A172 (cell line): ENCODE results near the gene RIPOR3. TPM values are rescaled to one million over a fixed set of nuclear protein-coding genes. Genes with fewer than 3 reads are reported as not detected.
"Not testable (repeated sequence)": the region's sequence is repeated elsewhere in the genome, so short reads cannot be mapped to it uniquely, and the experiment has no call there.

Experiments
- DNase-seq: peaks from one replicate; pipeline ENCODE4 v3.0.0-alpha.2; 2015; ENCODE audit warnings: low spot score
- total RNA-seq: library from RNA; depleted of rRNA; stranded (reverse); fragments of >200 nt; shearing (Covaris generic); gene quantifications from 2 replicates; pipeline ENCODE4 v1.2.3, GENCODE V29; 2014

The RIPOR3 gene
- total RNA-seq, 1 experiment from 2014 or later: not detected

DNA sequence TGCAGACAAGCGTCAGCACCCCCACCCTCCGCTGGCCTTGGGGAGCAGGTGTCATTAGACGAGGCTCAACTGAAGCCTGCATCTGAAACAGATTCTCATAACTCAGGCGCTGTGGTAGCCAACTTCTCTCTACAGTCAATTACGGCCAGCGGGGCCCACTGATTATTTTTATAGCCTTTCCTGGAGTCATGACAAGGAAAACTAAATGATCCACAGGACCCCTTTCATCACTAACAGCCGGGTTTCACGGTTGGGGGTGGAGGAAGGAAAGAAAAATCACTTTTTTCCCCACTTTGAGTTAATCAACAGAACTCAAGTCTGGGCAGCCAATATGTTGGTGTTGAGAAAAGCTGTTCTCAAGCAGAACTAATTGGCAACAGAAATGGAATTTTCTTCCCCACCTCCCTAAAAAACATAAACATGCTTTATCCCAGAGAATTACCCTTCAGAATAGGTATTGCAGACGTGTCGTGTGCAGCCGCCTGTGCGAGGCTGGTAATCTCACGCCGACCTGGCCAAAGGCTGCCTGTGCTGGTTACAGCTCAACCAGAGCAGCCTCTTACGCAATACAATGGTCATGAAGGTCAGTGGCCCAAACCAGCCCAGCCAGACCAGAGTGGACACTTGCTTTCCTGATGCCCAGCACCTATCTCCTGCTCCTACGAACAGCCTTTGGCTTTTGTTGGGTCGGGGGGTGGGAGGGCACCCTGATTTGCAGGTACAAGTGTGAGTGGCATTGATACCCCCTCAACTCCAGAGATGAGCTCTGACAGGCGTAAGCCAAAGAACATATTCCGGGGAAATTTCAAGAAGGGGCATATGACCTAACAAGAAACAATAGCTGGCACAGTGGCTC, 11.0 kb downstream of the RIPOR3 start:
- no peak for DNase-seq

DNA sequence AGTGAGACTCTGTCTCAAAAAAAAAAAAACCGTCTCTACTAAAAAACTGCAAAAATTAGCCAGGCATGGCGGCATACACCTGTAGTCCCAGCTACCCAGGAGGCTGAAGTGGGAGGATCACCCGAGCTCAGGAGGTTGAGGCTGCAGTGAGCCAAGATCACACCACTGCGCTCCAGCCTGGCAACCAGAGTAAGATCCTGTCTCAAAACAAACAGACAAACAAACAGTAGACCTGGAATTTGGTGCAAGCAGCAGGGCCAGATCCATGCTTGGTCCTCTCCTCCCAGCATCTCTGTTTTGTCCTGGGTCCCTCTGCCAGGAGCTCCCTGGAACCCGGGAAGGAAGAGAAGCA, 11.6 kb downstream of the RIPOR3 start:
- DNase-seq: no peak

DNA sequence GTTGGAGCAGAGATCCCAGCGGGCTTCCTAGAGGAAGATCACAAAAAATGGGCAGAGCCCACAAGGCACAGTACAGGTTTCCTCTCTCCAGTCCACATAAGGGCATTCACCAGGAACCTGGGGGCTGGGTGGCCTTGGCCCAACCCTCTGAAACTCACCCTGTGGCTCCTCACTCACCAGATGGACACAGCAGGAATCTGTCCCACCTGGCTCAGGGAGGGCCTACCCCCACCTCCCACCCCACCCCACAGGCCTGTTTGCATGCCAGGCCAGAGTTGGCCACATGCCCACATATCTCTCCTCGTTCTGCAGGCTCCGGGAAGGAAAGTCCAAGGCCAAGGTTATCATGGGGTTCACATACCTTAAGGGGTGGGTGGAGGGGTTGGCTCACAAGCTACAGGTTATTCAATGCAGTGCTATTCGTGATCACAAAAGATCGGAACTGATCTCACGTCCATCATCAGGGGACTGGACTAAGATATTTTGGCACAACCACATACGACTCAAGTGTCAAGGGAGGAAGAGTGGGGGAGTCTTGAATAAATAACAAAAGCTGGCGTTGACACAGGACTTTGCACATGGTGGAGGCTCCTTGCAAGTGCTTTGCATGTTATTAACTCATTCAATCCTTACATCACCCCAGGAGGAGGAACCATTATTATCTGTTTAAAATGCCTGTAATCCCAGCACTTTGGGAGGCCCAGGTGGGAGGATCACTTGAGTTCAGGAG, 13.0 kb downstream of the RIPOR3 start:
- DNase-seq: peak; percentile 47

DNA sequence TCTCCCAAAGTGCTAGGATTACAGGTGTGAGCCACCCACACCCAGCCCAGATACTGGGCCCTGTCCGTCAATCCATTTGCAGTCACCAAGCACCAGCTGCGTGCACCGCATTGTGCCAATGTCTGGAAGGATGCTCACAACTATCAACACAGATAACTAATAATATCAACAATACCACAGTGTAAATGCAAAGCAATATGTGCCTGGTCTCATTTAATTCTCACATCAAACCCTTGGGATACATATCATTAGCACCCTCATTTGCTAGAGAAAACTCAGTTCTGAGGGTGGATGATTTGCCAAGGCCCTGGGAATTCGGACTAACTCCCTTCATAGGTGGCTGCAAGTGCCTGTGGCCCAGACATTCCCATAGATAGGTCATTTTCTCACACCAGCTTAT, 14.5 kb downstream of the RIPOR3 start:
- DNase-seq: no peak

DNA sequence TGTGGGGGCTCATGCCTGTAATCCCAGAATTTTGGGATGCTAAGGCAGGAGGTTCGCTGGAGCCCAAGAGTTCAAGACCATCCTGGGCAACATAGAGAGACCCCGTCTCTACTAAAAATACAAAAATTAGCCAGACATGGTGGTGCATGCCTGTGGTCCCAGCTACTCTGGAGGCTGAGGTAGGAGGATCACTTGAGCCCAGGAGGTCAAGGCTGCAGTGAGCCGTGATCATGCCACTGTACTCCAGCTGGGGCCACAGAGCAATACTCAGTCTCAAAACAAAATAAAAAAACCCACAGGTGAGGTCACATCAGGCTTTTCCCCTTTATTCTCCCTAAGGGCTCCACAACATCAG, 15.0 kb downstream of the RIPOR3 start:
- DNase-seq: not testable (repeated sequence)

DNA sequence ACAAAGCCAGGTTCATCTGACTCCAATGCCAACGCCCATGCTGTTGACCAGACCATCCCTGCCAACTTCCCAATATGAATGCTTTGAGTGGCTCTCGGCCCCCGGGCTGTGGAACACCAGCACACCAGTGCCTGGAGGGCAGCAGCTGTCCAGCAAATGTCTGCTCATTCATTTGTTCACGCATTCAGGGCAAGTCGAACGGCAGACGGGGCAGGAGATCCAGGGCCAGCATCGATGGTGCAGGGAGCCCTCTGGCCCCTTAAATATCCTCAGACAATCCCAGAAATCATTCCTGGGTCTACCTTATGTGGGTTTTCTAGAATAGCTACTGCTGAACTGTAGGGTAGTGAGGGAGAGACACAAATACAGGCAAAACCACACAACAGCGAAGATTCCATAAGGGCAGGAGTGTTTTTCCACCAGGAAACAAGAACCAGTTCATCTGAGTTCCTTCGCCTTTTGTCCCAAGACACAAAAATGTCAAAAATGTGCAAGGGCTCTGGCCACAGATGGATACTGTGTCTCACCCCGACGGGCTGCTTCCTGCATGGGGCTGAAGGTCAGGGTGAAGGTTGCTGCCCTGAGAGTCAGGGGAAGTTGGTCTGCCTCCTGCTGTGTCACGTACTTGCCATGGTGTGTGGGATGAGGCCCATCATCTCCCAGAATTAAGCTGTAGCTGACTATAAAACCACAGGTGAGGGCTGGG, 15.5 kb downstream of the RIPOR3 start:
- peak; percentile 61 for DNase-seq

DNA sequence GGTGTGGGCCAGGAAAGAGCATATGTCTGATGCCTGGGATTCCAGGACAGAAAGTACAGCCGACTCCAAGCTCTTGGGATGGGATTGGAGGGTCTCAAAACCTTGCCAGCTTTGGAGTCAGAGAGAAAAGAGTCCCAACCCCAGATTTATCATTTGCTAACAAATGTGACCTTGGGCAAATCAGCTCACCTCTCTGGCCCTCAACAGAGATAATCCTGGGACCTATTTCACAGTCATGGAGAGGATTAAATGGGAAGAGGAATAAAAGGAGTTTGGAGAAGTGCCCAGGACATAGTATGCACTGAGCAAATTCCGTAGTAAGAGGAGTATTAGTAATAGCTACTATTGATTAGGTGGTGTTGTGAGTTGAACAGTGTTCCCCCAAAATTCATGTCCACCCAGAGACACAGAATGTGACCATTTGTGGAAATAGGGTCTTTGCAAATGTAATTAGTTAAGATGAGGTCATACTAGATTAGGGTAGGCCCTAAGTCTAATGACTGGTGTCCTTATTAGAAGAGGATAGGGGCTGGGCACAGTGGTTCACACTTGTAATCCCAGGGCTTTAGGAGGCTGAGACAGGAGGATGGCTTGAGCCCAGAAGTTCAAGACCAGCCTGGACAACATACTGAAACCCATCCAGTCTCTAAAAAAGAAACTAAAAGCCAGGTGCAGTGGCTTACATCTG, 17.1 kb downstream of the RIPOR3 start:
- DNase-seq: no peak

DNA sequence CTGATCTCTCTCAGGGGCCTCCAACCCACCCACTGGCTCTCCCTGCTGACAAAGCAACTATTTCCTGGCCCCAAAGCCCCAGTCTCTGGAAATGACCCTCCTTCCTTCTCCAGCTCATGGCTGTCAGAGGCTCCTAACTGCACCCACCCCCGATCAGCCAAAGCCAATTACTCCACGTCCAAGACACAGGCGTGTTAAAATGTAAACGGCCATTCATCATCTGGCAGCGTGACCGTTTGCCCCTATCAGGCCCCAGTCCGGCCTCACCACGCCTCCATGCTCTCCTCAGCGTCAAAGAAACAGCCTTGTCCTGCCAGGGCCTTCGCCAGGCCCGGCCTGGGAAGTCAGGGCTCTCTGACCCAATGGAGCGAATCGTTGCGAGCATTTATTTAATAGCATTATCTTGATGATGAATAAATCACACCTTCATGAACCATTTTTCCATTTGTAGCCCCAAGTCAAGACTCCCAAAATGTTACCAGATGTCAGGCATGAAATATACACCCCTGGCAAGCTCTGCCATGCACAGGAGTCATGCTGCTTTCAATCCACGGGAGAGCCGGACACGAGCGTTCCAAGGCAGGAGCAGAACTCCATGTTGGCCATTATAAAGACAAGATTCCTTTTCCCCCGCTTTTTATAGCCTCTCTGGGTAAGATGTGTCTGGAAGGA, 17.7 kb downstream of the RIPOR3 start:
- no peak for DNase-seq

DNA sequence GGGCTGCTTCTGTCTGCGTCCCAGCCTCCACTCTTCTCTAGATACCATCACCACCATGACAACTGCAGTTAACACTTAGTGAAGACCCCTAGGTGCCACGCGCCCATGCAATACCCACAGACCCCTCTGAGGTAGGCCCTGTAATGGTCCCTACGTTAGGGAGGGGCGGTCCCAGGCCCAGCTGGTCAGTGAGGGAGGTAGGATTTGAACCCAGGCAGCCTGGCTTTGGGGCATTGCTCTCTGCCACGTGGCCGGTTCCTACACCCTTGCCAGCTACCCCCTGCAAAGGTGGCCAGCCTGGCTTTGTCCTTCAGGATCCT, 18.2 kb downstream of the RIPOR3 start:
- no peak for DNase-seq

DNA sequence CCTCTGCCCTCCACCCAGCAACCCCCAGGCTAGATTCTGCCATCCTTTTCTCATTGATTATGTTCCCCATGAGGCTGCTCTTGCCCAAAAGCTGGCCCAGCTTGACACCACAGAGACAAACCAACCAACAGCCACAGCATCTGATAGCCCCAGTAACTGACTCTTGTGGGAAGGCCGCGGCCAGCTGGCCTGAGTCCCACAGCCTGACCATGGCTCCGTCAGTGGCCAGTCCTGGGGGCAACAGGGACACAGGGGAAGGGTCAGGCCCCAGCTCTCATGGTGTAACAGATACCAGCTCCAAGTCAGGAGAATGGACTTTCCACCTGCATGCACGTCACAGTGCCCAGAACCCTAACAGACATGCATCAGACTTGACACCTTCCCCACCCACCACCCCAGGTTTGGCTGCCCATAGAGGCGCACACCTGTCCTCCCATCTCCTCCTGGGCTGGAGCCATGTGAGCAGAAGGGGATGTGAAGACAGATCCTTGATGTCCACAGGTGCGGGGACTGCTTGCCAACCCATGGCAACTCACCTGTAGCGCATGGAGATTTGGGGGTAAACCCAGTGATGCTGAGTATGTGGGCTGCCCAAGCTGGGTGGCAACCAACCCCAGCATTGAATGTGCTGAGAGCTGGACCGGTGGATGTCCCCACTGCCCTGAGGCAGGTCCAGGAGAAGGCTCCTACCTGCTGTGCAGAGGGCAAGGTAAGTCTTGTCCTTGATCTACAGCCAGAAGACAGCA, 18.8 kb downstream of the RIPOR3 start:
- DNase-seq: no peak

DNA sequence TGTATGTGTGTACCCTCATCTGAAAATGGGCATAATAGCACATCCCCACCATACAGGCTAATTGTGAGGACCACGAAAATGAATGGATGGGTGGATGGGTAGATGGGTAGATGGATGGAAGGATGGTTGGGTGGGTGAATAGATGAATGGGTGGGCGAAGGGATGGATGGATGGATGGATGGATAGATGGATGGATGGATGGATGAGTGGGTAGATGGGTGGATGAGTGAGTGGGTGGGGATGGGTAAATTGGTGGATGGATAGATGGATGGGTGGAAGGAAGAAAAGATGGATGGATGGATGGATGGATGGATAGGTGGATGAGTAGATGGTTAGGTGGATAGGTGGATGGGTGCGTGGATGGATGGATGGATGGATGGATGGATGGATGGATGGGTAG, 19.7 kb downstream of the RIPOR3 start:
- DNase-seq: no peak

DNA sequence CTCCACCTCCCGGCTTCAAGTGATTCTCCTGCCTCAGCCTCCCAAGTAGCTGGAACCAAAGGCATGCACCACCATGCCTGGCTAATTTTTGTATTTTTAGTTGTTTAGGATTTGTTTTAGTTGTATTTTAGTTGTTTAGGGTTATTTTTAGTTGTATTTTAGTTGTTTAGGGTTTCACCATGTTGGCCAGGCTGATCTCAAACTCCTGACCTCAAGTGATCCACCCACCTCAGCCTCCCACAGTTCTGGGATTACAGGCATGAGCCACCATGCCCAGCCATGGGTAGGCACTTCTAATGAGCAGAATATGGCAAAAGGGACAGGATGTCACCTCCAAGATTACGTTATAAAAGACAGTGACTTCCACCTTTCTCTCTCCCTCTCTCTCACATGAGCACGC, 20.3 kb downstream of the RIPOR3 start:
- DNase-seq: not testable (repeated sequence)

DNA sequence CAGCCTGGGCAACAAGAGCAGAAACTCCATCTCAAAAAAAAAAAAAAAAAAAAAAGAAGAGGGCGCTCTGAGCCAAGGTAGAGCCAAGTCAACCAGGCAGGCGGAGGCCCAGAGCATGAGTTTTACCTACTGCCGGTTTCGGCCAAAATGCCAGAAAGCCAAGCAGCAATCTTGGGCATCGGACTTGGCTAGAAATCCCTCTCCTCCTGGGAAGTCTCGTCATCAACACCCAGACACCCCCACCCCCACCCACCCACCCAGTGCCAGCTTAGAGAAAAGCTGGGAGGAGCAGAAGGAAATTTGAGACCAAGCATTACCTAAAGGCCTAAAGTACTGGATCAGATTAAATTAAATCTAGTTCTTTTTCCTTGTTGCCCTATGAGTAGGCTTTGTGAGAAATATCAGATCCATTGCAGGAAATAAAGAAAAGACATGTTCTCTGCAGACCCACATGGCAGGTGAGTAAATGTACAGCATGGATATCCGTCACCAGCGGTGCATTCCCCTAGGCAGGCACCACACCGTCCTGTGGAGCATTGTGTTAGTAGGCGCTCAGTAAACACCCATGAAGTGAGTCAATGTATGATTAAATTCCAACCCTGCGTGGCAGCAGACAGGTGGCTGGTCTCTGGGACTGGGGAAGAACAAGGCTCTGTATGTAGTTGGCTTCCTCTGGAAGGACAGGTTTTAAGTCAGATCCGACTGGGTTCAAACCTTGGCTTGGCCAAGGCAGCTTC, 21.0 kb downstream of the RIPOR3 start:
- DNase-seq: peak; percentile 28

DNA sequence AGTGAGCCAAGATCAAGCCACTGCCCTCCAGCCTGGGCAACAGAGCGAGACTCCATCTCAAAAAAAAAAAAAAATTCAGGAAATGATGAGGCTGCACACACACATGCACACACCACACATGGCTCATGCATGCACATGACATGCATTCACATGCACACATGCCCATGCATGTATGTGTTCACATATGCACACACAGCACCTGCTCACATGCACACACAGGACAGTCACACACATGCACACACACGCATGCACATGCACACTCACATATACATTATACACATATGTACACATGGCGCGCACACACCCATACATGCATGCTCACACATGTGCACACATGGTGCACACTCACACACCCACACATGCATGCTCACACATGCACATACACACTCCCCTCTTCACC, 22.5 kb downstream of the RIPOR3 start:
- no peak for DNase-seq

DNA sequence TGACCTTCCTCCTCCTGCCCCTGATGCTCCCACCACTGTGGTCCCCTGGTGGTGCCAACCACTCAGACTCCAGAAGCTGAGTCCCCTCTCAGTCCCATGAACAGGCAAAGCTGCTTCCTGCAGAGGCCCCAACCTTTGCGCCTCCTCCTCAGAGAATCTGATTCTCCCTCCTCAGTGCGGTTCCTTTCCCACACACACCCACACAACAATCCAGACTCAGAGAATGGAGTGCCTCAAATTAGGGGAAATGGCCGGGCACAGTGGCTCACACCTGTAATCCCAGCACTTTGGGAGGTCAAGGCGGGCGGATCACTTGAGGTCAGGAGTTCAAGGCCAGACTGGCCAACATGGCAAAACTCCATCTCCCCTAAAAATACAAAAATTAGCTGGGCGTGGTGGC, 23.0 kb downstream of the RIPOR3 start:
- no peak for DNase-seq

DNA sequence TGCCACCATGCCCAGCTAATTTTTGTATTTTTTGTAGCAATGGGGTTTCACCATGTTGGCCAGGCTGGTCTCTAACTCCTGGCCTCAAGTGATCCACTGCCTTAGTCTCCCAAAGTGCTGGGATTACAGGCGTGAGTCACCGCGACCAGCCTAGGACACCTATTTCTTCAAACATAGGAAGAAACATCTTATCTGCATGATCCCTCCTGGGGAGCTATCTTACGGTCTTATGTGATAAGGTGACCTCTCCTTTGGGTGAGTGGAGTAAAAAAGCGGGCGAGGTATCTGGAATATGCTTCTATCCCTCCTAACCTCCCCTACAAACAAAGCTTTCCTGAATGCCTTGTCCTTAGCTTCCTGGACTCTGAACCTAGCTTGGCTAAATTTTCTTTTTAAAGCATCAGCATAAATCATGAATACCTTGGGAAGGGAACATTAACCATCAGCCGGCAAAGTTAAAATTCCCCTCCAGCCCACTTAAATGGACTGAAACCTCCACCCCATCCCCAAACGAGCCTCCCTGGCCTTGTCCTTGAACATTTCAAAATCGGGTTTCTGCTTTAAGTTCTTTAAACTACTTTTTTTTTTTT, 24.5 kb downstream of the RIPOR3 start:
- DNase-seq: no peak

DNA sequence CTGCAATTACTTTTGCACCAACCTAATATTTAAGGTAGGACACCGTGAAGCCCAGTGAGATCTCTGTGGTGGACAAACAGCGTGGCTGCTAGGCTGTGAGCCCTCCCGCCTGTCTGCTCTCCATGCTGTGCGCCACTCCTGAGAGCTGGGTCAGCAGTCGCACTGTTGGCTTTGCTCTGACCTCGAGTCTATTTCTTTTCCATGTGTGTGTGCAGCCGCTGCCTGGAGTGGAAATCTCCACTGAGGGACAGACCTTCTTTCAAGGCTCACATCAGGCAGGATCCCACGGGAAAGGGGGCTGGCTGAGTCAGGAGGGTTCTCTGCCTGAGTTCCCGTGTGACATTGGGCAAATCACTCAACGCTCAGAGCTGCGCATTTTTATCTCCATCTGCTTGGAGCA, 27.1 kb downstream of the RIPOR3 start:
- no peak for DNase-seq

DNA sequence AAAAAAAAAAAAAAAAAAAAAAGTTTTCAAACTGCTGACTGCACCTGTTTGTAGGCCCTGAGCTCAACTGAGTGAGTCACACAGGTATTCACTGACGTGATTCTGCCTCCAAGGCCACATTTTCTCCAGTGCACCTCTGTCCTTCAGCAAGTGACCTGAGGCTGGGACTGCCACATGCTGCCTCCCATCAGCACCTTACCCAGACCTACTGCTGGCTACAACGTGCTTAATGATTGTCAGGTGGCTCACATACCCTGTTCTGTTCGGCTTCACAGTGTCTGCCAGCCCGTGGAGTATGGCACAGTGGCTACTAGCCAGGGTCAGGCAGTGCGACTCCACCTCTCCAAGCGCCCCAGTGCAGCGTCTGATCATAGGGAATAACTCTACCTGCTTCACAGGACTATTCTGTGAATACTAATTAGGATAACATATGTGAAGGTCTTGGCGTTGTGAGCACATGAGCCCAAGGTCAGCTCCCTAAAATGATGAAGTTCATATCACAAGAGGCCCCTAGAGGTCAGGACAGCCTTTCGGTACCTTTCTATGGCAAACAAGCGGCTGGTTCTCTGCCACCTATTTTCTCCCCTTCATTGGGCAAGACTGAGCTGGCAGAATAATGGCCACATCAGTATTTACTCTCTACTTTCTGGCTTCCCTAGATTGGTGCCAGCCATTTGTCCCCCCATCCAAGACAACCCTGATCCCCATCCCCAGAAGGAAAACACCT, 28.1 kb downstream of the RIPOR3 start:
- peak; percentile 23 for DNase-seq

DNA sequence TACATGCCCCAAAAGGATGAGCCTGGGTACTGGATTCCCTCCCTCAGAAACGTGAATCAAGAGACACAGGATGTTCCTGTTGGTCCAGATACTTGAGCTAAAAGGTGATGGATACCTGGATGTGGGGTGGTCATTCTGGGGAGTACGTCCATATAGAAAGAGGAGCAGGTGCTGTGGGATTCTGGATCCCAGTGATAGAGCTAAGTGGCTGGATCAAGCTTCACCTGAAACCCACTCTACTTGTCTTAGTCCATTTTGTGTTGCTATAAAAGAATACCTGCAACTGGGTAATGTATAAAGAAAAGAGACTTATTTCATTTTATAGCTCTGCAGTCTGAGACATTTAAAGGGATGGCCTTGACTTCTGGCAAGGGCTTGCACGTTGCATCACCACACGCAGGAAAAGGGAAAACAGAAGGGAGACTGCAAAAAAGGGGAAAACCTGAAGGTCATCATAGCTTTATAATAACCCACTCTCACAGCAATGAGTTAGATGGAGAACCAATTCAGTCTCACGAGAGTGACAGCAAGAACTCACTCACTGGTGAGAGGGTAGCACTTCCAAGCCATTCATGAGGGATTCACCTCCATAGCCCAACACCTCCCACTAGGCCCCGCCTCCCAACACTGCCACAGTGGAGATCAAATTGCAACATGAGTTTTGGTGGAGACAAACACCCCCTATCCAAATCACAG, 31.2 kb downstream of the RIPOR3 start:
- DNase-seq: no peak
